Measurements from ENCODE around the gene COG1.

- TF ChIP-seq CTCF (IDR thresholded peaks at IDR 0.05) (no peak), POLR2A (IDR thresholded peaks at IDR 0.05) (no peak)
Observed at GRCh38 chr17:73188011-73188410, 4.8 kb upstream of the COG1 start.
